Activated CD8-positive, alpha-beta T cell treated with anti-CD3 and anti-CD28 coated beads for 36 hours (primary cell): ENCODE results near the gene AGRN. TPM values are rescaled to one million over a fixed set of nuclear protein-coding genes. Genes with fewer than 3 reads are reported as not detected.
"Not testable (repeated sequence)": the region's sequence is repeated elsewhere in the genome, so short reads cannot be mapped to it uniquely, and the experiment has no call there.

Experiments used
- ATAC-seq: fragments of 200-7000 bp; cut with Tn5 transposase; one replicate; pipeline ENCODE4 v1.10.0; 2021; ENCODE audit warnings: mild to moderate bottlenecking, moderate library complexity
- CTCF ChIA-PET: fragments of 350-600 bp; sonication (Branson Sonifier 250); formaldehyde crosslinking; loops from one replicate; lab custom pipeline; 2021; ENCODE audit warnings: antibody characterized with exemption; lab: Charles Lee
- POLR2A ChIA-PET: fragments of 350-600 bp; sonication (Branson Sonifier 250); formaldehyde crosslinking; loops from one replicate; lab custom pipeline; 2021; ENCODE audit warnings: antibody characterized with exemption; lab: Charles Lee
- DNase-seq: peaks from one replicate; pipeline ENCODE4 v3.0.0-alpha.2; 2020
- H3K27ac Mint-ChIP-seq: one replicate; pipeline ENCODE4 v1.8.0; 2021; ENCODE audit warnings: mild to moderate bottlenecking, mixed read lengths
- H3K27me3 Mint-ChIP-seq: one replicate; pipeline ENCODE4 v1.8.0; 2021; ENCODE audit warnings: mixed read lengths
- H3K36me3 Mint-ChIP-seq: one replicate; pipeline ENCODE4 v1.8.0; 2021; ENCODE audit warnings: low read depth, mixed read lengths
- H3K4me1 Mint-ChIP-seq: one replicate; pipeline ENCODE4 v1.8.0; 2021; ENCODE audit warnings: low read depth, mixed read lengths
- H3K4me3 Mint-ChIP-seq: one replicate; pipeline ENCODE4 v1.8.0; 2021; ENCODE audit warnings: mild to moderate bottlenecking, moderate library complexity, mixed read lengths
- H3K9me3 Mint-ChIP-seq: one replicate; pipeline ENCODE4 v1.8.0; 2021; ENCODE audit warnings: mixed read lengths
- intact Hi-C: fragments of 100-400 bp; cut with micrococcal nuclease; formaldehyde crosslinking; loops from one replicate; pipeline ENCODE4 v1.10.0; 2022
- total RNA-seq, 2 experiments: library from RNA; stranded (reverse); gene quantifications; one replicate each; pipeline ENCODE4 v1.2.3, GENCODE V29; 2021
- TF ChIP-seq, protein P1 (sequence below): fragments of 200-600 bp; IDR thresholded peaks from one replicate; pipeline ENCODE4 v1.8.0; 2022; ENCODE audit warnings: antibody characterized with exemption, mild to moderate bottlenecking

The AGRN gene
- total RNA-seq, 2 experiments from 2014 or later: 64.9 to 68.0 TPM

DNA sequence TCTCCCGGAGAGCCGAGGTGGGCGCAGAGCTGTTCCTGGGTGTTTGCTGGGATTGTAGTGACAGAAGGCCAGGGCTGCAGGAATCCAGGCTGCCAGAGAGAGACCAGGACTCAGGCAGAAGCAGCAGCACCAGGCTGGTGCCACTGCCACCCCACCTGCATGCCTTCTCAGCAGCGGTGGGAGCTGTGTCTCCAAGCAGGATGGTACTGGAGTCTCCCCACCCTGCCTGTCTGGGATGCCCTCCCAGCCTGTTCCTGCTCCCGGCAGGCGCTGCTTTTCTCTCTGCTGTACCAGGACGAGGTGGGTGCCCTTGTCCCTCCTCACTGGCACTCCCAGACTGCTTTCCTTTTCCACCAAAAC, 15.5 kb upstream of the AGRN start:
- peaks cover 34% of the 10 kb centered on the region for H3K27me3 Mint-ChIP-seq
- intact Hi-C loops: no loop called here
- ChIA-PET POLR2A (interaction anchor here (1.6 kb wide), 1 partner anchor 9 kb away, joined by 3 read pairs; the partner anchor contains the start of gene ISG15), CTCF (interaction anchor here (1.4 to 5.0 kb wide), 3 partner anchors 11 to 118 kb away, joined by 3 to 37 read pairs (median 29); no protein-coding TSS in a partner anchor)
- H3K9me3 Mint-ChIP-seq: peaks cover 2% of the 10 kb centered on the region
- H3K4me1 Mint-ChIP-seq: peaks cover 15% of the 10 kb centered on the region
- H3K4me3 Mint-ChIP-seq: no peak overlapping the region
- H3K36me3 Mint-ChIP-seq: peaks cover 2% of the 10 kb centered on the region
- no peak for ATAC-seq
- DNase-seq: no peak
- H3K27ac Mint-ChIP-seq: no peak overlapping the region
- TF ChIP-seq, protein P1, sequence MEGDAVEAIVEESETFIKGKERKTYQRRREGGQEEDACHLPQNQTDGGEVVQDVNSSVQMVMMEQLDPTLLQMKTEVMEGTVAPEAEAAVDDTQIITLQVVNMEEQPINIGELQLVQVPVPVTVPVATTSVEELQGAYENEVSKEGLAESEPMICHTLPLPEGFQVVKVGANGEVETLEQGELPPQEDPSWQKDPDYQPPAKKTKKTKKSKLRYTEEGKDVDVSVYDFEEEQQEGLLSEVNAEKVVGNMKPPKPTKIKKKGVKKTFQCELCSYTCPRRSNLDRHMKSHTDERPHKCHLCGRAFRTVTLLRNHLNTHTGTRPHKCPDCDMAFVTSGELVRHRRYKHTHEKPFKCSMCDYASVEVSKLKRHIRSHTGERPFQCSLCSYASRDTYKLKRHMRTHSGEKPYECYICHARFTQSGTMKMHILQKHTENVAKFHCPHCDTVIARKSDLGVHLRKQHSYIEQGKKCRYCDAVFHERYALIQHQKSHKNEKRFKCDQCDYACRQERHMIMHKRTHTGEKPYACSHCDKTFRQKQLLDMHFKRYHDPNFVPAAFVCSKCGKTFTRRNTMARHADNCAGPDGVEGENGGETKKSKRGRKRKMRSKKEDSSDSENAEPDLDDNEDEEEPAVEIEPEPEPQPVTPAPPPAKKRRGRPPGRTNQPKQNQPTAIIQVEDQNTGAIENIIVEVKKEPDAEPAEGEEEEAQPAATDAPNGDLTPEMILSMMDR: no peak

DNA sequence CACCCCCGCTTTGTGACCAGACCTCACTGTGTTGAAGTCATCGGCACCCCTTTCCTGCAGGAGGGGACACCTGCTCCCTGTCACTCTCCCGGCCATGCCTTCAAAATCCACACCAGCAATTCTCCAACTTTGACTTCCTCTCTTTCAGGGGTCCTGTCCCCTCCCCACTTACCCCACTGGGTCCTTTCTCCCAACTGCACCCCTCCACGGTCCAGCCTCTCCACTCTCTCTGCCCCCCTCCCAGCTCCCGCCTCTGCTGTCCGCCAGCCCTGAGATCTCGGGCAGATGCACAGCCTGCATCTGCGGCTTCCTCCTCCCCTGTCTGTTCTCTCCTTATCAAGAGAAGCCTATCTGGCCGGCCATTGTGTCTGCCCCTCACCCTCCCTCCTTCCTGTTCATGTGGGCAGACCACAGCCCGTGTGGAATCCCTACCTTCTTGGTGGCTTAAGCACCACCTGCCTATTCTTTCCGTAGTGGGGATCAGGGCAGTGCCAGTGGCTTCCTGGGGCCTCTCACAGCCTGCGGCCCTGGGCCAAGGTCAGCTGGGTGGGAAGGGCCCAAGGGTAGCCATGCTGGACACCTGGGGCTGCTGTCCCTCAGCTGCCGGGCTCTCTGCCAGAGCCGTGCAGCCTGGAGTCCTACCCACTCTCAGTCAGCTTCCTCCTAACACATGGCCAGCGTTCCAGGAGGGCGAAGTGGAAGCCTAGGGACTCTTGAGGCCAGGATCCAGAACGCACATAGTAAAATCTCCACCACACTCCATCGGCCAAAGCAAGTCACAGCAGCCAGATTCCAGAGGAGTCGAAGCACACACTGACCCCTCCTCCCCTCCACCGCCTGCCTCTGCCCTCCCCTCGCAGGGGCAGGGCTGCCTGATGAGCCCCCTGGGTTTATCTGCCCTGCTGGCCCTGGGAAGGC, 14.9 kb upstream of the AGRN start:
- Mint-ChIP-seq H3K4me3 (no peak overlapping the region), H3K36me3 (peaks cover 2% of the 10 kb centered on the region), H3K4me1 (peaks cover 15% of the 10 kb centered on the region), H3K27ac (no peak overlapping the region), H3K27me3 (peaks cover 34% of the 10 kb centered on the region), H3K9me3 (peaks cover 2% of the 10 kb centered on the region)
- TF ChIP-seq, protein P1: no peak
- ATAC-seq: peak; percentile 17
- intact Hi-C loops: no loop called here
- peak; percentile 53 for DNase-seq
- POLR2A ChIA-PET: interaction anchor here (0.6 to 1.6 kb wide), 3 partner anchors 9 kb away, joined by 3 read pairs; partner anchors contain the start of gene ISG15
- CTCF ChIA-PET: interaction anchor here (4.2 to 5.0 kb wide), 2 partner anchors 12 to 21 kb away, joined by 29 to 37 read pairs; no protein-coding TSS in a partner anchor

DNA sequence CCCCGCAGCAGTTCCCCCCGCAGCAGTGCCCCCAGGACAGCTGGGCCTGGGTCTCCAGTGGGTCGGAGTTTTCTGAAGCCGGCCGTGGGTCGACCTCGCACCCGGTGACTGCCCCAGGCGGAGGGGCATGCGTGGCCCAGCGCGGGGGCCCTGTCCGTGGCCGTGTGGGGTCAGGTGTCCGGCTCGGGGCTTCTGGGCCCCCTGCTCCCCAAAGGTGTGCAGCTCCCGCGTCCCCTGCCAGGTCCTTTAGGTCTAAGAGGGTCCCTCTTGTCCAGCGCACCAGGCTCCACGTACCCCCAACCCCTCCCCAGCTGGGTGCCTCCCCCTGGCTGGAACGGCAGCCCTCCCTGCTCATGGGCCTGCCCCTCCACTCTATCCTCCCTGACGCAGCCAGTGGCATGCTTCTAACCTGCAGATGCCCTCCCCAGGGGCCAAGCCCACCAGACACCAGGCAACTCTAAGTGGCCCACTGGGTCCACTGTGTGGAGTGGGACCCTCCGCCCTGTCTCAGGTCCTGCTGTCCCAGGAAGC, 14.1 kb upstream of the AGRN start:
- Mint-ChIP-seq H3K27me3 (peaks cover 30% of the 10 kb centered on the region), H3K4me1 (peaks cover 11% of the 10 kb centered on the region), H3K4me3 (no peak overlapping the region), H3K36me3 (no peaks in the 10 kb centered on the region), H3K9me3 (peaks cover 2% of the 10 kb centered on the region), H3K27ac (no peak overlapping the region)
- POLR2A ChIA-PET: interaction anchor here (0.6 to 1.2 kb wide), 3 partner anchors 8 to 58 kb away, joined by 3 read pairs; no protein-coding TSS in a partner anchor
- DNase-seq (no peak), ATAC-seq (no peak)
- CTCF ChIA-PET: interaction anchor here (1.4 to 5.0 kb wide), 2 partner anchors 21 to 22 kb away, joined by 5 to 37 read pairs; no protein-coding TSS in a partner anchor
- TF ChIP-seq, protein P1: no peak
- intact Hi-C loops: no loop called here

DNA sequence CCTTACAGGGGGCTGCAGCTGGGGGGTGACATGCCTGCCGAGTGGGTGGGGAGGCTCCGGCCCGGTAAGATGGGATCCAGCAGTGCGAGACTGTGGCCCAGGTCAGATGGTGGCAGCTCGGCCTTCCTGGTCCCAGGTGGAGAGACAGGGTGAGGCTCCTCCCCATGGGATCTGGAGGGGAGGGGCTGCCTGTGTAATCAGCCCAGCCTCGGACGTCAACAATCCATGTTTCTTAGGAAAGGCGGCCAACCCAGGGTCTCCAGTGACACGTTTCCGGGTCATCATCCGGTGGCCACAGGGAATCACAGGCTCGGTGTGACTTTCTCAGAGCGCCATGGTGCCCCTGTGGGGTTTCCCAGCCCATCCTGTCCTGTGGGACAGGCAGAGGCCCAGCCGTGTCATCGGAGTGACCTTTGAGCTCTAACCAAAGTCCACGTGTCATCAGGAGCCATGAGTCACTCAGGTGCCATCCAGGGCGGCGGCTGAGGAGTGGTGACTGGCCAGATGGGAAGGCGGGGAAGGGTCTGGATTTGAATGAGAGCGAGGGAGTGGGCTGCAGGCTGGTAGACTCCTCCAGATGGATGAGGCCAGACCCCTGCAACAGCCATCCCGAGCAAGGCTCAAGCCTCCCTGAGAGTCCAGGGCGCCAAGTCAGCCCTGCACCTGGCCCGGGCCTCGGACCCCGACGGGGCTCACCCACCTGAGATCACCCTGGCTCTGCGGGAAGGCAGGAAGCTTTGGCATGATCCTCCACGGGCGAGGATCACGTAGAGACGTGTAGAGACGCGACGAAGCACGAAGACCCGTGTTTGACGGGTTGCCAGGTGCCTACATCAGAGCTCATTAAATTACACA, 13.4 kb upstream of the AGRN start:
- peaks cover 11% of the 10 kb centered on the region for H3K4me1 Mint-ChIP-seq
- H3K4me3 Mint-ChIP-seq: no peak overlapping the region
- intact Hi-C loops: no loop called here
- DNase-seq: no peak
- peaks cover 29% of the 10 kb centered on the region for H3K27me3 Mint-ChIP-seq
- CTCF ChIA-PET: interaction anchor here (1.0 to 1.4 kb wide), 2 partner anchors 12 to 22 kb away, joined by 4 to 5 read pairs; no protein-coding TSS in a partner anchor
- H3K27ac Mint-ChIP-seq: no peak overlapping the region
- POLR2A ChIA-PET: interaction anchor here (0.9 to 1.2 kb wide), 4 partner anchors 8 to 57 kb away, joined by 3 to 4 read pairs (median 3); partner anchors contain the start of gene PERM1
- no peaks in the 10 kb centered on the region for H3K36me3 Mint-ChIP-seq
- ATAC-seq: no peak
- TF ChIP-seq, protein P1: no peak
- H3K9me3 Mint-ChIP-seq: peaks cover 2% of the 10 kb centered on the region

DNA sequence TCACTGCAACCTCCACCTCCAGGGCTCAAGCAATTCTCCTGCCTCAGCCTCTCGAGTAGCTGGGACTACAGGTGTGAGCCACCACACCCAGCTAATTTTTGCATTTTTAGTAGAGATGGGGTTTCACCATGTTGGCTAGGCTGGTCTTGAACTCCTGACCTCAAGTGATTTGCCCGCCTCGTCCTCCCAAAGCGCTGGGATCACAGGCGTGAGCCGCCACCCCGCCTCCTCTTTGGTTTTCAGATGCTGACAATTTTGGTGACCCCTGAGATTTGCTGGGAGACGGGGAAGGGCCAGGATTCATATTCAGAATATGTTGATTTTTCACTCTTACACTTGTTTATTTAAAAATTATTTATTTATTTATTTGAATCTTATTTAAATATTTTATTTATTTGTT, 9.8 kb upstream of the AGRN start:
- H3K36me3 Mint-ChIP-seq, ATAC-seq, H3K27me3 Mint-ChIP-seq, H3K4me3 Mint-ChIP-seq, H3K27ac Mint-ChIP-seq, H3K9me3 Mint-ChIP-seq, intact Hi-C loops, DNase-seq: not testable (repeated sequence)
- peaks cover 23% of the 10 kb centered on the region for H3K4me1 Mint-ChIP-seq
- ChIA-PET CTCF (interaction anchor here (1.2 kb wide), 1 partner anchor 8 kb away, joined by 3 read pairs; no protein-coding TSS in a partner anchor), POLR2A (interaction anchor here (1.0 kb wide), 1 partner anchor 54 kb away, joined by 3 read pairs; no protein-coding TSS in a partner anchor)
